ENCODE measurements around the gene GPC6. TPM values are rescaled to one million over a fixed set of nuclear protein-coding genes. Genes with fewer than 3 reads are reported as not detected.

The GPC6 gene
- polyA plus RNA-seq, 1 donor from 2014 or later = 9.0 TPM

GRCh38 chr13:93975242-93975641, 748.6 kb downstream of the GPC6 start:
- Histone ChIP-seq H3K4me3 (ENCODE audit: low read length) (no peak overlapping the region), H3K9me3 (ENCODE audit: low read length) (no peaks in the 10 kb centered on the region), H3K79me2 (replicated peaks; ENCODE audit: insufficient read depth, low read length) (no peaks in the 10 kb centered on the region), H3K4me2 (ENCODE audit: low read length) (no peak overlapping the region), H4K20me1 (ENCODE audit: insufficient read depth) (no peaks in the 10 kb centered on the region), H3K36me3 (ENCODE audit: insufficient read depth, low read length) (no peaks in the 10 kb centered on the region), H3K27me3 (ENCODE audit: insufficient read depth, low read depth, low read length) (no peaks in the 10 kb centered on the region), H2AFZ (ENCODE audit: low read depth, low read length) (no peak overlapping the region), H3K9ac (ENCODE audit: low read length) (no peak overlapping the region), H3K9me2 (ENCODE audit: insufficient read depth, low read length) (no peaks in the 10 kb centered on the region), H3F3A (ENCODE audit: insufficient read depth, low read length, poor library complexity, severe bottlenecking) (no peaks in the 10 kb centered on the region), H3K27ac (ENCODE audit: low read length) (no peak overlapping the region)
- TF ChIP-seq MXI1 (conservative IDR thresholded peaks at IDR 0.05; ENCODE audit: poor library complexity, severe bottlenecking) = no peak
- no peak for TF ChIP-seq POLR2AphosphoS5 (IDR thresholded peaks at IDR 0.05)
- TF ChIP-seq REST (IDR thresholded peaks at IDR 0.05; ENCODE audit: borderline replicate concordance) = no peak
- TF ChIP-seq, protein P1, sequence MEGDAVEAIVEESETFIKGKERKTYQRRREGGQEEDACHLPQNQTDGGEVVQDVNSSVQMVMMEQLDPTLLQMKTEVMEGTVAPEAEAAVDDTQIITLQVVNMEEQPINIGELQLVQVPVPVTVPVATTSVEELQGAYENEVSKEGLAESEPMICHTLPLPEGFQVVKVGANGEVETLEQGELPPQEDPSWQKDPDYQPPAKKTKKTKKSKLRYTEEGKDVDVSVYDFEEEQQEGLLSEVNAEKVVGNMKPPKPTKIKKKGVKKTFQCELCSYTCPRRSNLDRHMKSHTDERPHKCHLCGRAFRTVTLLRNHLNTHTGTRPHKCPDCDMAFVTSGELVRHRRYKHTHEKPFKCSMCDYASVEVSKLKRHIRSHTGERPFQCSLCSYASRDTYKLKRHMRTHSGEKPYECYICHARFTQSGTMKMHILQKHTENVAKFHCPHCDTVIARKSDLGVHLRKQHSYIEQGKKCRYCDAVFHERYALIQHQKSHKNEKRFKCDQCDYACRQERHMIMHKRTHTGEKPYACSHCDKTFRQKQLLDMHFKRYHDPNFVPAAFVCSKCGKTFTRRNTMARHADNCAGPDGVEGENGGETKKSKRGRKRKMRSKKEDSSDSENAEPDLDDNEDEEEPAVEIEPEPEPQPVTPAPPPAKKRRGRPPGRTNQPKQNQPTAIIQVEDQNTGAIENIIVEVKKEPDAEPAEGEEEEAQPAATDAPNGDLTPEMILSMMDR (IDR thresholded peaks at IDR 0.05; ENCODE audit: poor library complexity, severe bottlenecking) = no peak
- TF ChIP-seq EZH2 (IDR thresholded peaks at IDR 0.05; ENCODE audit: borderline replicate concordance, insufficient read depth, low read length, poor library complexity, severe bottlenecking) = no peak
- no peak for TF ChIP-seq EP300 (conservative IDR thresholded peaks at IDR 0.05; ENCODE audit: poor library complexity, severe bottlenecking)

DNA sequence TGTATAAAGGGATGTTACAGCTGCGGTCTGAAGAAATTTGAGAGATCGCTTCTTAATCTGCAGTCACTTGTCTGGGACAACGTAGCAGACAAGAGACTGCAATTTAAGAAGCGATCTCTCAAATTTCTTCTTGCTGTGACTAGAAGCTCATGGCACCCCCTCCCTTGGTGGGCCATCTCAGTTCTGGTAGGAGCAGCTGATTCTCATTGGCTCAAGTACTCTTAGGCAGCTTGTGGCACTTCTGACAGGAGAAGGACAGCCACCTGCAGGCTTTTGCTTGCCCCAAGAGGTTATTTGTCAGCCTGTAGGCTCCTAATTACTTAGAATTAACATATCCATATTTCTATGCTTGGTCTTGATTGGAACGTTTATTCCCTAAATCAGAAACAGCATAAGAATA, 749.9 kb downstream of the GPC6 start:
- Histone ChIP-seq H3K9me2 (ENCODE audit: insufficient read depth, low read length) (no peaks in the 10 kb centered on the region), H3K79me2 (replicated peaks; ENCODE audit: insufficient read depth, low read length) (no peaks in the 10 kb centered on the region), H3K9ac (ENCODE audit: low read length) (no peak overlapping the region), H4K20me1 (ENCODE audit: insufficient read depth) (no peaks in the 10 kb centered on the region), H3K4me3 (ENCODE audit: low read length) (no peak overlapping the region), H3K4me2 (ENCODE audit: low read length) (no peak overlapping the region), H2AFZ (ENCODE audit: low read depth, low read length) (no peak overlapping the region), H3K27me3 (ENCODE audit: insufficient read depth, low read depth, low read length) (no peaks in the 10 kb centered on the region), H3F3A (ENCODE audit: insufficient read depth, low read length, poor library complexity, severe bottlenecking) (peaks cover 3% of the 10 kb centered on the region), H3K9me3 (ENCODE audit: low read length) (no peaks in the 10 kb centered on the region), H3K27ac (ENCODE audit: low read length) (no peak overlapping the region), H3K36me3 (ENCODE audit: insufficient read depth, low read length) (no peaks in the 10 kb centered on the region)
- no peak for TF ChIP-seq MXI1 (conservative IDR thresholded peaks at IDR 0.05; ENCODE audit: poor library complexity, severe bottlenecking)
- TF ChIP-seq TAF1 (IDR thresholded peaks at IDR 0.05; ENCODE audit: low read depth) = no peak
- TF ChIP-seq POLR2AphosphoS5 (IDR thresholded peaks at IDR 0.05) = no peak
- TF ChIP-seq EP300 (conservative IDR thresholded peaks at IDR 0.05; ENCODE audit: poor library complexity, severe bottlenecking) = no peak
- no peak for TF ChIP-seq EZH2 (IDR thresholded peaks at IDR 0.05; ENCODE audit: borderline replicate concordance, insufficient read depth, low read length, poor library complexity, severe bottlenecking)
- TF ChIP-seq SMC3 (conservative IDR thresholded peaks at IDR 0.05; ENCODE audit: poor library complexity) = no peak
- TF ChIP-seq, protein P1 (IDR thresholded peaks at IDR 0.05; ENCODE audit: poor library complexity, severe bottlenecking) = no peak

All from neural cell (in vitro differentiated cells).